HepG2 (cell line): ENCODE data around the gene AKAP1. TPM values are rescaled to one million over a fixed set of nuclear protein-coding genes. Genes with fewer than 3 reads are reported as not detected.
"Not testable (repeated sequence)": the region's sequence is repeated elsewhere in the genome, so short reads cannot be mapped to it uniquely, and the experiment has no call there.

ENCODE experiments used
- ATAC-seq: fragments of 200-7000 bp; cut with Tn5 transposase; 3 replicates; pipeline ENCODE4 v1.9.1; 2020; ENCODE audit warnings: mild to moderate bottlenecking, moderate library complexity
- BruUV-seq: library from RNA; stranded (reverse); fragments of 400-500 nt; replicated peaks from 2 replicates; lab custom pipeline; 2021; lab: Mats Ljungman, UMichigan
- CTCF ChIA-PET: fragments of 300-600 bp; formaldehyde crosslinking; extraction: SDS; loops from one replicate; lab custom pipeline; 2021; ENCODE audit warnings: low total read pairs, inconsistent platforms, low intra/inter-chr PET ratio; lab: Yijun Ruan, JAX
- POLR2A ChIA-PET: fragments of 350-600 bp; sonication (Branson Sonifier 250); formaldehyde crosslinking; loops from one replicate; lab custom pipeline; 2020; ENCODE audit warnings: antibody characterized with exemption, inconsistent platforms; lab: Yijun Ruan, JAX
- DNase-seq: peaks from one replicate; pipeline ENCODE4 v3.0.0-alpha.2; 2015; ENCODE audit warnings: low spot score
- FAIRE-seq: peaks from 3 replicates; lab custom pipeline; 2011; peaks lifted over from hg19 to GRCh38; lab: Jason Lieb, UNC
- H2AFZ ChIP-seq: one replicate; pipeline ENCODE4 v1.6.1; 2011; ENCODE audit warnings: low read length, inconsistent platforms
- H3K27ac ChIP-seq: fragments of 300-600 bp; 3 replicates; pipeline ENCODE4 v1.8.0; 2011; ENCODE audit warnings: mixed run types, mild to moderate bottlenecking, mixed read lengths, low read length, inconsistent platforms; ENCODE audit not compliant: insufficient read depth; ENCODE audit errors: extremely low read length
- H3K27me3 ChIP-seq, 2 experiments: fragments of 200-600 bp in 1 of 2; 2 replicates in 1 of 2; 3 replicates in 1 of 2; pipeline versions ENCODE4 v1.6.0 to v1.8.0; 2011; ENCODE audit warnings: low read length in 2 of 2, mild to moderate bottlenecking in 2 of 2, moderate library complexity in 2 of 2, inconsistent platforms in 1 of 2; ENCODE audit not compliant: insufficient read depth in 2 of 2, control insufficient read depth in 1 of 2
- H3K36me3 ChIP-seq, 2 experiments: fragments of 200-600 bp in 1 of 2; replicated peaks in 1 of 2; 2 replicates in 1 of 2; 3 replicates in 1 of 2; pipeline versions ENCODE4 v1.5.1 to v1.8.0; 2011; ENCODE audit warnings: low read length in 2 of 2, inconsistent platforms in 1 of 2; ENCODE audit not compliant: insufficient read depth in 2 of 2, control insufficient read depth in 1 of 2
- H3K4me1 ChIP-seq: 2 replicates; pipeline ENCODE4 v1.5.1; 2012; ENCODE audit warnings: low read length, inconsistent platforms; ENCODE audit not compliant: insufficient read depth
- H3K4me2 ChIP-seq: 2 replicates; pipeline ENCODE4 v1.6.0; 2011; ENCODE audit warnings: low read depth, low read length, inconsistent platforms
- H3K4me3 ChIP-seq, 3 experiments: fragments of 200-600 bp in 1 of 3; sonication (generic), shearing (Covaris generic) in 1 of 3; replicated peaks in 1 of 3; 2 replicates each; pipeline ENCODE4 v1.5.1; 2011 to 2016; ENCODE audit warnings: low read length in 3 of 3, inconsistent platforms in 2 of 3, low read depth in 2 of 3, mild to moderate bottlenecking in 2 of 3, control low read depth in 1 of 3, mixed read lengths in 1 of 3; ENCODE audit not compliant: insufficient read depth in 1 of 3
- H3K79me2 ChIP-seq: one replicate; pipeline ENCODE4 v1.6.1; 2011; ENCODE audit warnings: low read length, inconsistent platforms; ENCODE audit not compliant: insufficient read depth
- H3K9ac ChIP-seq: 2 replicates; pipeline ENCODE4 v1.6.0; 2011; ENCODE audit warnings: mild to moderate bottlenecking, low read depth, low read length, inconsistent platforms; ENCODE audit not compliant: insufficient read depth
- H3K9me3 ChIP-seq: 2 replicates; pipeline ENCODE4 v1.5.1; 2012; ENCODE audit warnings: mild to moderate bottlenecking, low read length
- H4K20me1 ChIP-seq: 2 replicates; pipeline ENCODE4 v1.6.0; 2011; ENCODE audit warnings: inconsistent platforms, mild to moderate bottlenecking, low read length, moderate library complexity; ENCODE audit not compliant: insufficient read depth
- ATF4 ChIP-seq, 2 experiments: fragments of 450-650 bp in 1 of 2; sonication (generic) in 1 of 2; formaldehyde crosslinking; IDR thresholded peaks; 2 replicates each; pipeline versions ENCODE4 v1.5.0 to v1.8.0; 2020 to 2022; ENCODE audit warnings: mild to moderate bottlenecking in 1 of 2, missing genetic modification reagents in 1 of 2
- BATF2 ChIP-seq: sonication (generic); formaldehyde crosslinking; IDR thresholded peaks from 2 replicates; pipeline ENCODE4 v1.8.0; 2022; ENCODE audit warnings: mild to moderate bottlenecking, missing genetic modification reagents, moderate library complexity
- CBX2 ChIP-seq, 2 experiments: fragments of 200-600 bp in 1 of 2; sonication (generic); formaldehyde crosslinking in 1 of 2; IDR thresholded peaks; 2 replicates each; pipeline versions ENCODE4 v1.7.0 to v1.8.1; 2018 to 2022; ENCODE audit warnings: low read depth in 2 of 2, low read length in 1 of 2, mild to moderate bottlenecking in 1 of 2, missing genetic modification reagents in 1 of 2
- CC2D1A ChIP-seq: sonication (generic); formaldehyde crosslinking; IDR thresholded peaks from 2 replicates; pipeline ENCODE4 v1.8.1; 2023; ENCODE audit warnings: mild to moderate bottlenecking, missing genetic modification reagents
- DNMT1 ChIP-seq: sonication (generic); formaldehyde crosslinking; IDR thresholded peaks from 2 replicates; pipeline ENCODE4 v1.5.1; 2020; ENCODE audit warnings: mild to moderate bottlenecking, missing genetic modification reagents
- DNMT3B ChIP-seq: conservative IDR thresholded peaks from 2 replicates; pipeline ENCODE4 v1.6.1; 2016; ENCODE audit warnings: missing biosample characterization, control low read depth
- HOXA7 ChIP-seq: sonication (generic); formaldehyde crosslinking; IDR thresholded peaks from 2 replicates; pipeline ENCODE4 v1.8.1; 2022; ENCODE audit warnings: mild to moderate bottlenecking, missing genetic modification reagents, moderate library complexity
- MAX ChIP-seq: IDR thresholded peaks from 2 replicates; pipeline ENCODE4 v1.6.1; 2012; ENCODE audit warnings: inconsistent platforms
- SIN3B ChIP-seq: fragments of 150-350 bp; IDR thresholded peaks from 2 replicates; pipeline ENCODE4 v1.6.1; 2014; ENCODE audit warnings: low read length
- ZNF18 ChIP-seq: sonication (generic); formaldehyde crosslinking; IDR thresholded peaks from 2 replicates; pipeline ENCODE4 v1.8.0; 2022; ENCODE audit warnings: mild to moderate bottlenecking, missing genetic modification reagents; ENCODE audit not compliant: insufficient replicate concordance
- ZNF207 ChIP-seq: fragments of 450-650 bp; IDR thresholded peaks from 2 replicates; pipeline ENCODE4 v1.6.1; 2016; ENCODE audit warnings: antibody characterized with exemption, borderline replicate concordance
- ZNF484 ChIP-seq: sonication (generic); formaldehyde crosslinking; IDR thresholded peaks from 2 replicates; pipeline ENCODE4 v1.5.1; 2020; ENCODE audit warnings: mild to moderate bottlenecking, low read depth, missing genetic modification reagents, borderline replicate concordance
- ZNF672 ChIP-seq: sonication (generic); formaldehyde crosslinking; IDR thresholded peaks from 2 replicates; pipeline ENCODE4 v1.8.1; 2022; ENCODE audit warnings: missing genetic modification reagents
- WGBS: methylation state at CpG from one replicate; pipeline ENCODE4 v1.1.6; 2017; ENCODE audit warnings: low lambda C conversion rate; 5-methylcytosine and 5-hydroxymethylcytosine counted together
- in situ Hi-C: cut with HindIII; loops from 2 replicates; pipeline ENCODE4 v1.10.0; 2017; ENCODE audit warnings: low pct_unique_long_range_greater_than_20kb; ENCODE audit not compliant: extremely low pct_ligation_motif_present
- intact Hi-C: fragments of 100-400 bp; cut with micrococcal nuclease; formaldehyde crosslinking; loops from one replicate; pipeline ENCODE4 v1.10.0; 2022; ENCODE audit not compliant: unreplicated experiment
- polyA plus RNA-seq, 8 experiments: library from polyadenylated mRNA; depleted of rRNA in 3 of 8; stranded (reverse) in 7 of 8; unstranded in 1 of 8; fragments of >200 nt; fragmentation: Illumina TruSeq in 4 of 8; extraction: Trizol in 4 of 8; gene quantifications; 2 replicates each; pipeline versions ENCODE4 v1.2.1 to v1.2.3, GENCODE V29; 2011 to 2016; ENCODE audit warnings: low read depth in 4 of 8, missing spikeins in 1 of 8, mixed read lengths in 1 of 8; ENCODE audit not compliant: insufficient read depth in 1 of 8
- total RNA-seq, 5 experiments: library from RNA; depleted of rRNA; stranded (reverse); fragments of >200 nt; fragmentation: Illumina TruSeq; extraction: Trizol; gene quantifications; 2 replicates each; pipeline ENCODE4 v1.2.3, GENCODE V29; 2016; ENCODE audit warnings: low read depth in 1 of 5

AKAP1 gene
- total and polyA plus RNA-seq, 2 of the 13 experiments (the other 11 are each of a cell fraction or from before 2014, with no cell fraction given), result 101 to 131 TPM

- Histone ChIP-seq H3K36me3 (peaks cover 20 to 28% of the 10 kb centered on the region in 2 experiments), H3K9me3 (no peaks in the 10 kb centered on the region), H3K4me3 (no peak overlapping the region), H3K4me1 (peaks cover 57% of the 10 kb centered on the region), H3K27me3 (no peaks in the 10 kb centered on the region), H3K4me2 (no peak overlapping the region), H3K27ac (no peak overlapping the region), H3K9ac (no peak overlapping the region), H3K79me2 (peaks cover 96% of the 10 kb centered on the region), H4K20me1 (peaks cover 60% of the 10 kb centered on the region), H2AFZ (no peak overlapping the region)
- ATAC-seq, result no peak
- no TSS peak for BruUV-seq
- CTCF ChIA-PET, result no interaction called here
- POLR2A ChIA-PET, result interaction anchor here (8.9 kb wide), 1 partner anchor 15 kb away, joined by 82 read pairs; the partner anchor contains the start of gene AKAP1
- 96% methylated on average over 4 of the region's 4 CpGs for WGBS
- intact Hi-C loops, result no loop called here
- in situ Hi-C loops, result no loop called here
- TF ChIP-seq DNMT3B (CRISPR knock-in tag), result no peak
- no peak for TF ChIP-seq ZNF207
- no peak for TF ChIP-seq HOXA7
- TF ChIP-seq ZNF672, result no peak
- TF ChIP-seq CBX2 (IDR thresholded peaks at IDR 0.05; ENCODE audit: low read depth, low read length), result no peak
- TF ChIP-seq CBX2 (CRISPR knock-in tag; IDR thresholded peaks at IDR 0.05; ENCODE audit: low read depth), result no peak
- TF ChIP-seq DNMT1 (CRISPR knock-in tag), result no peak
- no peak for TF ChIP-seq SIN3B
- no peak for TF ChIP-seq BATF2 (CRISPR knock-in tag)
- TF ChIP-seq CC2D1A, result no peak
- no peak for TF ChIP-seq ATF4 (CRISPR knock-in tag; IDR thresholded peaks at IDR 0.05)
- TF ChIP-seq ZNF18, result no peak
- TF ChIP-seq ZNF484, result no peak
- TF ChIP-seq MAX, result no peak
- DNase-seq, result no peak
- no peak for FAIRE-seq
Measured at GRCh38 chr17:57102122-57102521, 17.1 kb downstream of the AKAP1 start.

- Histone ChIP-seq H3K79me2 (peaks cover 95% of the 10 kb centered on the region), H3K4me1 (peaks cover 57% of the 10 kb centered on the region), H4K20me1 (peaks cover 57% of the 10 kb centered on the region), H3K36me3 (peaks cover 19 to 32% of the 10 kb centered on the region in 2 experiments)
- H3K27me3 ChIP-seq, H2AFZ ChIP-seq, H3K4me3 ChIP-seq, H3K9me3 ChIP-seq, H3K9ac ChIP-seq, intact Hi-C loops, FAIRE-seq, H3K4me2 ChIP-seq, DNase-seq, H3K27ac ChIP-seq, CTCF ChIA-PET, in situ Hi-C loops, BruUV-seq, ATAC-seq: not testable (repeated sequence)
- 97% methylated on average over 12 of the region's 12 CpGs for WGBS
- POLR2A ChIA-PET, result interaction anchor here (8.9 kb wide), 1 partner anchor 16 kb away, joined by 82 read pairs; the partner anchor contains the start of gene AKAP1
Measured at GRCh38 chr17:57102660-57103059, 17.6 kb downstream of the AKAP1 start.
